ENCODE results near the gene SUPT7L.
"Not testable (repeated sequence)": the region's sequence is repeated elsewhere in the genome, so short reads cannot be mapped to it uniquely, and the experiment has no call there.

Gene SUPT7L

DNA sequence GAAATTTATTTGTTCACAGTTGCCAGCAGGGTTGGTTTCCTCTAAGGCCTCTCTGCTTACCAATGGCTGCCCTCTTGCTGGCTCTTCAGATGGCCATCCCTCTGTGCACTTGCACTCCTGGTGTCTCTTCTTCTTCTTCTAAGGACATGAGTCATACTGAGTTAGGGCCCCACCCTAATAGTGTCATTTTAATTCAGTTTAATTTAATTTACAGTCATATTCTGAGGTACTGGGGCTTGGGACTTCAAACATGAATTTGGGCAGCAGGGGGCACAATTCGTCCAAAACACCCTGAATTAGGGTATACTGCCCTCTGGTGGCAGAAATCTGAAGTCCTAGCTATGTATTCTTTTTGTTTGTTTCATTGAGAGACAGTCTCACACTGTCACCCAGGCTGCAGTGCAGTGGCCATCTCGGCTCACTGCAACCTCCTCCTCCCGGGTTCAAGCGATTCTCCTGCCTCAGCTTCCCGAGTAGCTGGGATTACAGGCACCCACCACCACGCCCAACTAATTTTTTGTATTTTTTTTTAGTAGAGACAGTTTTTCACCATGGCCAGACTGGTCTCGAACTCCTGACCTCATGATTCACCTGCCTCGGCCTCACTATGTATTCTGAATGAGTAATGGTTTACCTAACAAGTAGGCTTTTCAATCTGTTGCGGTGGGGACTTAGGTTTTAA lies 20.1 kb upstream of the SUPT7L start (continued):
- TF ChIP-seq, protein P1, sequence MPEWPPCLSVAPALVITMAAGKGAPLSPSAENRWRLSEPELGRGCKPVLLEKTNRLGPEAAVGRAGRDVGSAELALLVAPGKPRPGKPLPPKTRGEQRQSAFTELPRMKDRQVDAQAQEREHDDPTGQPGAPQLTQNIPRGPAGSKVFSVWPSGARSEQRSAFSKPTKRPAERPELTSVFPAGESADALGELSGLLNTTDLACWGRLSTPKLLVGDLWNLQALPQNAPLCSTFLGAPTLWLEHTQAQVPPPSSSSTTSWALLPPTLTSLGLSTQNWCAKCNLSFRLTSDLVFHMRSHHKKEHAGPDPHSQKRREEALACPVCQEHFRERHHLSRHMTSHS (tag by site-specific recombination; IDR thresholded peaks at IDR 0.05) = no peak
- TF ChIP-seq ZNF174 (tag by site-specific recombination; IDR thresholded peaks at IDR 0.05) (no peak), ZNF302 (tag by site-specific recombination; IDR thresholded peaks at IDR 0.05; ENCODE audit: low read depth) (no peak), ZNF473 (tag by site-specific recombination; IDR thresholded peaks at IDR 0.05) (no peak), ZNF423 (tag by site-specific recombination; IDR thresholded peaks at IDR 0.05) (no peak), GLIS1 (tag by site-specific recombination; IDR thresholded peaks at IDR 0.05) (0 out of 2 replicates have a peak, but pooled peaks have one; percentile 10)

DNA sequence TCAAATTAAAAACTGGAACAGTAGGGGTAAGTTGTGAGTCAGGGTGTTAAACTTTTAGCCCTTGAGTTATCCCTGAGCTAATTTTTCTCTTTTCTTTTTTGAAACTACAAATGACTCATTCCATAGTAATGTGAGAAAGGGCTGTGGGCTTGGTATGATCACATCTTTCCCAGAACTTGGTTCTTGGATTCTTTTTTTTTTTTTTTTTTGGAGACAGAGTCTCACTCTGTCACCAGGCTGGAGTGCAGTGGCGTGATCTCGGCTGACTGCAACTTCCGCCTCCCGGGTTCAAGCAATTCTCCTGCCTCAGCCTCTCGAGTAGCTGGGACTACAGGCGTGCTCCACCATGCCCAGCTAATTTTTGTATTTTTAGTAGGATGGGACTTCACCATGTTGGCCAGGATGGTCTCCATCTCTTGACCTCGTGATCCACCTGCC lies 18.9 kb upstream of the SUPT7L start:
- ChIA-PET POLR2A (interaction anchor here (0.7 kb wide), 2 partner anchors 9 to 725 kb away, joined by 3 to 4 read pairs; no protein-coding TSS in a partner anchor), CTCF (interaction anchor here (0.6 to 4.1 kb wide), 45 partner anchors 10 to 1163 kb away, joined by 3 to 66 read pairs (median 4); partner anchors contain the start of genes EIF2B4, NRBP1, PPM1G and SLC4A1AP)
- not testable (repeated sequence) for H3K27ac ChIP-seq (ENCODE audit: extremely low read depth, low read depth, low read length); H3K4me3 ChIP-seq (ENCODE audit: low read depth, low read length); H3K9me3 ChIP-seq (ENCODE audit: control insufficient read depth, insufficient read depth, low read depth, low read length); H3K4me1 ChIP-seq (ENCODE audit: control insufficient read depth, insufficient read depth, low read length)
- TF ChIP-seq, protein P2, sequence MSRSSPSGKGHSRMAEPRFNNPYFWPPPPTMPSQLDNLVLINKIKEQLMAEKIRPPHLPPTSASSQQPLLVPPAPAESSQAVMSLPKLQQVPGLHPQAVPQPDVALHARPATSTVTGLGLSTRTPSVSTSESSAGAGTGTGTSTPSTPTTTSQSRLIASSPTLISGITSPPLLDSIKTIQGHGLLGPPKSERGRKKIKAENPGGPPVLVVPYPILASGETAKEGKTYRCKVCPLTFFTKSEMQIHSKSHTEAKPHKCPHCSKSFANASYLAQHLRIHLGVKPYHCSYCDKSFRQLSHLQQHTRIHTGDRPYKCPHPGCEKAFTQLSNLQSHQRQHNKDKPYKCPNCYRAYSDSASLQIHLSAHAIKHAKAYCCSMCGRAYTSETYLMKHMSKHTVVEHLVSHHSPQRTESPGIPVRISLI (tag by site-specific recombination; IDR thresholded peaks at IDR 0.05) = peak; percentile 82
- TF ChIP-seq PRDM1 (tag by site-specific recombination; IDR thresholded peaks at IDR 0.05) (peak; percentile 54; the same call in 1 of the 2 replicates), SP7 (tag by site-specific recombination; IDR thresholded peaks at IDR 0.05) (0 out of 2 replicates have a peak, but pooled peaks have one; percentile 13)
- peaks cover 70 to 83% of the 10 kb centered on the region in 2 experiments for H3K36me3 ChIP-seq (ENCODE audit: control insufficient read depth in 2 of 2, insufficient read depth in 1 of 2, low read length in 2 of 2)

DNA sequence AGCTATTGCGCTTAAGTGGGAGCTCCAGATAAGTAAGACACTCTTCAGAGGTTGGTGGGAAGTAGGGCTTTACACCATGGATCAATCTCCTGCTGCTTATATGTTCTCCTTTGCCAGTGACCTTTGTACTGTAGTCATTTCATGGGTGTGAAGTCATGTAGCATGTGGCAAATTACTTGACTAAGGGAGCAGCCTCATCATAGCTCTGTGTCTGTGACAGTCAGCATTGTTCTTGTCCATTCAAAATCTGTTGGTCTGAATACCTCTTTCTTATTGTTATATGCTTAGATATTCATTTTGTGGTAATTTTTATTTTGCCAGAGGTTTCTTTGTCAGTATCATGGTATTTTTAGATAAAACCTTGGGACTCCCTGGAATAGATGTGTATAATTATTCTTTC lies 18.4 kb upstream of the SUPT7L start:
- ChIA-PET POLR2A (interaction anchor here (0.7 kb wide), 2 partner anchors 9 to 725 kb away, joined by 3 to 4 read pairs; no protein-coding TSS in a partner anchor), CTCF (interaction anchor here (0.7 to 4.1 kb wide), 20 partner anchors 8 to 1164 kb away, joined by 3 to 66 read pairs (median 4); partner anchors contain the start of genes EIF2B4, PPM1G, SLC4A1AP and SUPT7L)
- no peaks in the 10 kb centered on the region for H3K4me1 ChIP-seq (ENCODE audit: control insufficient read depth, insufficient read depth, low read length)
- H3K9me3 ChIP-seq (ENCODE audit: control insufficient read depth, insufficient read depth, low read depth, low read length) = no peaks in the 10 kb centered on the region
- H3K27ac ChIP-seq (ENCODE audit: extremely low read depth, low read depth, low read length) = no peak overlapping the region
- H3K4me3 ChIP-seq (ENCODE audit: low read depth, low read length) = no peak overlapping the region
- TF ChIP-seq SP7 (tag by site-specific recombination; IDR thresholded peaks at IDR 0.05) = no peak
- 0 out of 2 replicates have a peak, but pooled peaks have one; percentile 14 for TF ChIP-seq ZNF394 (tag by site-specific recombination; IDR thresholded peaks at IDR 0.05; ENCODE audit: borderline replicate concordance)
- H3K36me3 ChIP-seq (ENCODE audit: control insufficient read depth in 2 of 2, insufficient read depth in 1 of 2, low read length in 2 of 2) = peaks cover 70 to 84% of the 10 kb centered on the region in 2 experiments

DNA sequence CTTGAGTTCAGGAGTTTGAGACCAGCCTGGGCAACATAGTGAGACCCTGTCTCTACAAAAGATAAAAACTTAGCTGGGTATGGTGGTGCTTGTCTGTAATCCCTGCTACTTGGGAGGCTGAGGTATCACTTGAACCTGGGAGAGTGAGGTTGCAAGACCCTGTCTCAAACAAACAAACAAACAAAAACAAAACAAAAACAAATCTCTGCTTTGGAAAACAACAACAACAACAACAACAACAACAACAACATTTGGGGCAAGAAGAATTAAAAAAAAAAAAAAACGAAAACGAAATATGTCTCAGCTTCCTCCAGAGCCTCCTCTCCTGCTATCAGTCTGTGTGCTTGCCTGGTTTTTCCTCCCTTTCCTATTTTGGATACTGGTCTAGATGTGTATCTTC lies 17.2 kb upstream of the SUPT7L start:
- no peaks in the 10 kb centered on the region for H3K4me1 ChIP-seq (ENCODE audit: control insufficient read depth, insufficient read depth, low read length)
- peaks cover 64 to 82% of the 10 kb centered on the region in 2 experiments for H3K36me3 ChIP-seq (ENCODE audit: control insufficient read depth in 2 of 2, insufficient read depth in 1 of 2, low read length in 2 of 2)
- no peak overlapping the region for H3K4me3 ChIP-seq (ENCODE audit: low read depth, low read length)
- peak; percentile 40; the same call in 1 of the 2 replicates for TF ChIP-seq ZNF121 (tag by site-specific recombination; IDR thresholded peaks at IDR 0.05)
- TF ChIP-seq ZBTB20 (tag by site-specific recombination; IDR thresholded peaks at IDR 0.05) = no peak
- CTCF ChIA-PET = interaction anchor here (1.0 to 1.1 kb wide), 3 partner anchors 9 to 23 kb away, joined by 3 to 4 read pairs (median 3); no protein-coding TSS in a partner anchor
- no peaks in the 10 kb centered on the region for H3K9me3 ChIP-seq (ENCODE audit: control insufficient read depth, insufficient read depth, low read depth, low read length)
- H3K27ac ChIP-seq (ENCODE audit: extremely low read depth, low read depth, low read length) = no peak overlapping the region
- POLR2A ChIA-PET = interaction anchor here (0.7 kb wide), 1 partner anchor 1004 kb away, joined by 3 read pairs; no protein-coding TSS in a partner anchor

Data from HEK293 (cell line).